GM18517 (cell line): ENCODE results near the gene PTPRN2.
"Not testable (repeated sequence)": the region's sequence is repeated elsewhere in the genome, so short reads cannot be mapped to it uniquely, and the experiment has no call there.

ENCODE experiments used
- ATAC-seq: cut with Tn5 transposase; IDR thresholded peaks from one replicate; pipeline ENCODE4 v1.9.1; 2021; ENCODE audit warnings: mild to moderate bottlenecking, moderate library complexity; ENCODE audit not compliant: unreplicated experiment

Gene PTPRN2

GRCh38 chr7:157708919-157709295, 878.7 kb downstream of the PTPRN2 start:
- no peak for ATAC-seq

- no peak for ATAC-seq
These were observed 879.4 kb downstream of the PTPRN2 start for GRCh38 chr7:157707983-157708918.

GRCh38 chr7:157704365-157704764, 883.3 kb downstream of the PTPRN2 start:
- no peak for ATAC-seq

GRCh38 chr7:157703534-157704195, 884.0 kb downstream of the PTPRN2 start:
- no peak for ATAC-seq

- no peak for ATAC-seq
These were observed 884.5 kb downstream of the PTPRN2 start for GRCh38 chr7:157703131-157703530.

GRCh38 chr7:157702311-157703023, 885.2 kb downstream of the PTPRN2 start:
- ATAC-seq: no peak

- ATAC-seq: not testable (repeated sequence)
These were observed 886.0 kb downstream of the PTPRN2 start for GRCh38 chr7:157701395-157702180.

- ATAC-seq: no peak
These were observed 887.2 kb downstream of the PTPRN2 start for GRCh38 chr7:157700231-157701005.

- no peak for ATAC-seq
These were observed 888.1 kb downstream of the PTPRN2 start for GRCh38 chr7:157699357-157700013.

GRCh38 chr7:157697287-157697686, 890.3 kb downstream of the PTPRN2 start:
- not testable (repeated sequence) for ATAC-seq

GRCh38 chr7:157695609-157696008, 892.0 kb downstream of the PTPRN2 start:
- not testable (repeated sequence) for ATAC-seq

- ATAC-seq: no peak
These were observed 893.3 kb downstream of the PTPRN2 start for GRCh38 chr7:157694376-157694665.

- ATAC-seq: no peak
These were observed 893.9 kb downstream of the PTPRN2 start for GRCh38 chr7:157693521-157694375.

GRCh38 chr7:157693071-157693520, 894.5 kb downstream of the PTPRN2 start:
- no peak for ATAC-seq

- ATAC-seq: no peak
These were observed 895.1 kb downstream of the PTPRN2 start for GRCh38 chr7:157692460-157693011.

- ATAC-seq: no peak
These were observed 895.8 kb downstream of the PTPRN2 start for GRCh38 chr7:157691586-157692459.

- no peak for ATAC-seq
These were observed 896.6 kb downstream of the PTPRN2 start for GRCh38 chr7:157690833-157691585.
